ENCODE measurements around the gene OR10D3.
"Not testable (repeated sequence)": the region's sequence is repeated elsewhere in the genome, so short reads cannot be mapped to it uniquely, and the experiment has no call there.

OR10D3 gene

DNA sequence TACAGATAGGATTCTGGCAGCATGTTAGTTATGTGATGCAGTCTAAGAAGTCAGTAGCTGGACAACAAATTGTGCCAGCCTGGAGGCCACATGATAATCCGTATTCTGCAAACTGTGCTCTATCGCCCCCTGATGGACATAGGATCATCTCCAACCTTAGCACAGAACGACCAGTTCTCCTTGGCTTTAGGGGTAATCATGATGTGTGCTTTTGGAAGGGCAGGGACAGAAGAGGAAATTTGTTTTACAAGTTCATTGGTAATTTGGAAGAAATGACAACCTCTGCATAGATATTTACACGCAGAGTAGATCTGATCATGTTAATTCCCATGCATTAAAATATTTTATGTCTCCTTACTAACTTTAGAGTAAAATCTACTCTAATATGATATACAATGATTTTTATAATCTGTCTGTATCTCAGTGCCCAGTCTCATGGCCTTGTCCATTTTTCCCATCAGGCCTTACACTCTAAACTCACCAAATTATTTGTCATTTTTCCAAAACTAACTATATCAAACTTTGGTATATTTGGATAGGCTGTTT lies 12.1 kb downstream of the OR10D3 start:
- peak; percentile 6 for DNase-seq

DNA sequence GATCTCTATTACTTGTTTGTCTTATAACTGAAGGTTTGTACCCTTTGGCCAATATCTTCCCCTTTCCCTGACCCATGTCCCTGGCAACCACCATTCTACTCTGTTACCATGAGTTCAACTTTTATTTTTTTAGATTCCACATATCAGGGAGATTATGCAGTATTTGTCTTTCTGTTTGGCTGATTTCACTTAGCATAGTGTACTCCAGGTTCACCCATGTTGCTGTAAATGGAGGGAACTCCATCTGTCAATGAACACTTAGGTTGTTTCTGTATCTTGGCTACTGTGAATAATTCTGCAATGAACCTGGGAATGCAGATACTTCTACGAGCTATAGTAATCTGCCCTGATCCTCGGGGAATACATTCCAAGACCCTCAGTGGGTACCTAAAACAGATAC lies 14.9 kb downstream of the OR10D3 start:
- no peak for DNase-seq

GRCh38 chr11:124198897-124199296 lies 15.8 kb downstream of the OR10D3 start:
- DNase-seq, result no peak

DNA sequence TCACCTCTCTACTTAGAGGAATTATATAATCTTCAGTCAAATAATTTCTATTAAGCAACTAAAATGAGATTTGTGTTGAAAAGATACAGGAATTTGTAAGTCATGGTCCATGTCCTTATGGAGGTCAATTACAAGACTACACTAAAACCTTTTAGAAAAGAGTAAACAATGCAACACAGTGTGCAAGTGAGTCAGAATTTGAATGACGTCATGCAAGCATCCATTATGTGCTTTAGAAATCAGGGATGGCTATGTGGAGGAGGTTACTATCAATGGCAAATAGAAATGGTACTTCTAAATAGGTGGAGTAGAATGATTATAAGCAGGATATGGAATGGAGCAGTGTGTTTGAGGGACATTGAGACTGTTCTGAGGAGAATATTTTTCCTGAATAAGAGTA lies 16.6 kb downstream of the OR10D3 start:
- no peak for DNase-seq

DNA sequence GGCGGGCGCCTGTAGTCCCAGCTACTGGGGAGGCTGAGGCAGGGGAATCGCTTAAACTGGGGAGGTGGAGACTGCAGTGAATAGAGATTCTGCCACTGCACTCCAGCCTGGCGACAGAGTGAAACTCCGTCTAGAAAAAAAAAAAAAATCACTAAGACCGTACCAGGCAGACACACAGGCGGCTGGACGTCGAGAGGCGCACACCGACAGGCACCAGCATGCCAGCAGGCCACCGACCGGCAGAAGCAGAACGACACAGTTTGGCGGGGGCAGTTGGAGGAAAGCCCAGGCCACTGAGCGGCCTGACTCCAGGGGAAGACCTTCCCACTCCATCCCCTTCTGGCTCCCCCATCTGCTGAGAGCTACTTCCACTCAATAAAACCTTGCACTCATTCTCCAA lies 17.5 kb downstream of the OR10D3 start:
- no peak for DNase-seq

DNA sequence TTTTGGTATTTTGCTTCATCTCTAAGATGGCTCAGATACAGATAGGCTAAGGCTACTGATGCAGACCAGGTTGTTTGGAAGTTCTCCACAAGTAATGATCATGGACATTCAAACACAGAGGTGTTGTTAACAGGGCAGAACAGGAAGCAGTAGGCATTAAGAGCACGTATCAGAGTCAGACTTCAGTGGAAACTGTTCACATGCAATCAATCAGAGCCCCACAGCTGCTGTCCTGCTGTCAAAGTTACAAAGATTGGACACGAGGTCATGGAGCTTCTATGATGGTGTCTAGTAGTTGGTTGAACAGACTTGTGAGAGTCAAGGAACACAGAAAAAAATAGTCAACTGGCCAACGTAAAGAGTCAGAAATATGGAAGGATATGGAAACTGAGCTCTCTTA lies 19.8 kb downstream of the OR10D3 start:
- no peak for DNase-seq

GRCh38 chr11:124204008-124204407 lies 20.9 kb downstream of the OR10D3 start:
- DNase-seq, result no peak

DNA sequence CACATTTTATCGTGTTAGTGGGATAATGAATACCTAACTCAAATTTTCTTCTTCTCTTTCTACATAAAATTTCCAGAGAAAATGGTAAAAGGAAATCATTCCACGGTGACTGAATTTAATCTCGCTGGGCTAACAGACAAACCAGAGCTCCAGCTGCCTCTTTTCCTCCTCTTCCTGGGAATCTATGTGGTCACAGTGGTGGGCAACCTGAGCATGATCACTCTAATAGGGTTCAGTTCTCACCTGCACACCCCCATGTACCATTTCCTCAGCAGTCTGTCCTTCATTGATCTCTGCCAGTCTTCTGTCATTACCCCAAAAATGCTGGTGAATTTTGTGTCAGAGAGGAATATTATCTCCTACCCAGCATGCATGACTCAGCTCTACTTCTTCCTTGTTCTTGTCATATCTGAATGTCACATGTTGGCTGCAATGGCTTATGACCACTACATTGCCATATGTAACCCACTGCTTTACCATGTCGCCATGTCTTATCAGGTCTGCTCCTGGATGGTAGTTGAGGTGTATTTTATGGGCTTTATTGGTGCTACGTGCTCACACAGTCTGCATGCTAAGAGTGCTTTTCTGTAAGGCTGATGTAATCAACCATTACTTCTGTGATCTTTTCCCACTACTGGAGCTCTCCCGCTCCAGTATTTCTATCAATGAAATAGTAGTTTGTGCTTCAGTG lies 24.1 kb downstream of the OR10D3 start:
- no peak for DNase-seq

GRCh38 chr11:124209824-124210357 lies 26.7 kb downstream of the OR10D3 start:
- DNase-seq, result no peak

DNA sequence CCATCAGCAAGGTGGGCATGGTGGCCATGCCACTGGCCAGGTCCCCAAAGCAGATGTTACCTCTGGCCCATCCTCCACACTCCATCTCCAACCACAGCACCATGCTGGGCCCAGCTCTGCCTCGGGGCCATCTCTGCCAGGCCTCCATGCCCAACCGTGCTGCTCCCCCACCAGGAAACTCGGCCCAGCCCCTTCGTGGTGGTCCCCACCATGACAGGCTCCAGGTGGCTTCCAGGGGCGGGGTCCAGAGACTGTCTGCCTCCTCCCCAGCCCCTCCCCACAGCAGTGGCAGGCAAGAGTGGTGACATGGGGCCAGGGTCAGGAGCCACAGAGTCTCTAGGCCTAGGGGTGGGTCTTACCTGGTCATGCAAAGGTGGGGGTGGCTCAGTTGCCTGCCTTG lies 27.3 kb downstream of the OR10D3 start:
- DNase-seq, result no peak

DNA sequence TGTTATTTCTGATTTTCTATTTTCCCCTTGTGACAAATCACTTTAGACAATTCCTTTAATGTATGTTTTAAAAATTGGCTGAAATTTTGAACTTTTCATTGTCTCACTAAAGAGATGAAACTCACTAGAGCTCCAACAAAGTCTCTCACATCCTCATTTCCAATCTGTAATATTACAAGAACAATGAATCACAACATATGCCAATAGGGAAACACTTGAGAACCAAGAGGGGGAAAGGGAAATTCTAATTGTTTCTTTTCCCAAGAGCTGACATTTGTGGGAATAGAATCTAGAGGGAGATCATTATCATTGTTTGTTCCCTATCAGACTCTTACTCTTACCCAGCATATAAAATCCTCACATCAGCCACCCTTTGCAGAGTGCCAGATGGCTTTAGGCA lies 28.2 kb downstream of the OR10D3 start:
- no peak for DNase-seq

DNA sequence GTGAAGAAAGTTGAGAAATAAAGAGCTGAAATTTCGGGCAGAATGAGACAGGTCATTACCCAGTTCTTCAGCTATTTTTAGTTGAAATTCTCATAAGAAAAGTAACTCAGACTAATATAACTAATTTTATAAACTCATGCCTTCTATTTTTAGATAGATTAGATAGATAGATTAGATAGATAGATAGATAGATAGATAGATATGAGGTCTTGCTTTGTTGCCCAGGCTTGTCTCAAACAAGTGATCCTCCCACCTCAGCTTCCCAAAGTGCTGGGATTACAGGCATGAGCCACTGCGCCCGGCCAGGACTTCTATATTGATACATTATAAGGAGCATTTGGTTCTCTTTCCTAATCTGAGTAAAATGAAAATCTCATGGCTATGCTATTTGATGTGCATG lies 30.9 kb downstream of the OR10D3 start:
- no peak for DNase-seq

DNA sequence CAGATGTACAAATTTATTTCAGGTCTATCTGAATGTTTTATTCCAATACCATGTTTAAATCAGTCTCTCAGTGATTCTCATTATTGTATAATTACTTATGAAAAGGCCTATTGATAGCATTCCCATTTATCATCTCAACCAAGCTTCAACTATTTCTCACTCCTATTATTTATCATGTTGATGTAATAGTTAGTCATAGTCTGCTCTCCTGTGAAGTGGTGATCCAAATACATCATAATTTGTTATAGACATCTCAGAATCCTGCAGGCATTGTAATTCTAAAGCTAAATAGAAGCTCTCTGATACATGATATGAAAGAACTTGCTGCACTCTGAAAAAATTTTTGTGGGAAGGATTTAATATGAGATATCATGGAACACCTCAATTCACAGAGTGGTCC lies 36.0 kb downstream of the OR10D3 start:
- DNase-seq, result no peak

- no peak for DNase-seq
Observed at GRCh38 chr11:124222407-124222806, 39.3 kb downstream of the OR10D3 start.

- not testable (repeated sequence) for DNase-seq
Observed at GRCh38 chr11:124224618-124225423, 41.7 kb downstream of the OR10D3 start.

DNA sequence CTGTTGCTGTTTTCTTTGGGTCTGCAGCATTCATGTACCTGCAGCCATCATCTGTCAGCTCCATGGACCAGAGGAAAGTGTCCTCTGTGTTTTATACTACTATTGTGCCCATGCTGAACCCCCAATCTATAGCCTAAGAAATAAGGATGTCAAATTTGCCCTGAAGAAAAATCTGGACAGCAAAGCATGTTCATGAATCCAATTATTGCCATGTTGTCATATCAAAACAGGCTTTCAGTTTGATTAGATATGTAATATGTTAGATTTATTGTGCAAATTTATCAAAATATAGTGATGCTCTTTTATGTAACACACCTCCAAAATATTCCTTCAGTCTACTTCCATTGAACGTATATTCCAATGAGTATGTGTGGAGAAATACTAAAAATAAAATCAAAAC lies 42.3 kb downstream of the OR10D3 start:
- DNase-seq, result no peak

GRCh38 chr11:124233376-124233775 lies 50.2 kb downstream of the OR10D3 start:
- no peak for DNase-seq

Measured in NCI-H1694 treated with DMSO at 0.1 percent for 48 hours (cell line).